ENCODE data around the gene HOXB4. TPM values are rescaled to one million over a fixed set of nuclear protein-coding genes. Genes with fewer than 3 reads are reported as not detected.

Gene HOXB4
- total RNA-seq, 1 donor from 2014 or later = 0.25 TPM

DNA sequence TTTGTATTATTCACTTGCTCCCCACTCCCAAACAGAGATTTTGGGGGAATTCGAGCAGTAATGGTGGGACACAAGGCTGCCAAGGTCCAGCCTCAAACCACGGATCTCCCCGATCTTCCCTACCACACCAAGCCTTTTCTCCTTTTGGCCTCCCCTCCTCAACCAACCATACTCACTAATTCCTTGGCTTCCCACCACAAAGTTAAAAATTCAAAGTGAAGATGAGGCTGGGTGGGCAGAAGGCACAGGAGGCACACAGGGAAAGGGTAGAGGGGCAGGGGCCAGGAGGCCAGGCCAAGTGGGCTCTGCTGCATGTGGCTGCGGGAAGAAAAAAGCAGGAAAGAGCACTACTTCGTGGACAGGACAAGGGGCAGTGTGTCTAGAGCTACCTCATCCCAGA is 15.2 kb downstream of the HOXB4 start:
- TF ChIP-seq, protein P1, sequence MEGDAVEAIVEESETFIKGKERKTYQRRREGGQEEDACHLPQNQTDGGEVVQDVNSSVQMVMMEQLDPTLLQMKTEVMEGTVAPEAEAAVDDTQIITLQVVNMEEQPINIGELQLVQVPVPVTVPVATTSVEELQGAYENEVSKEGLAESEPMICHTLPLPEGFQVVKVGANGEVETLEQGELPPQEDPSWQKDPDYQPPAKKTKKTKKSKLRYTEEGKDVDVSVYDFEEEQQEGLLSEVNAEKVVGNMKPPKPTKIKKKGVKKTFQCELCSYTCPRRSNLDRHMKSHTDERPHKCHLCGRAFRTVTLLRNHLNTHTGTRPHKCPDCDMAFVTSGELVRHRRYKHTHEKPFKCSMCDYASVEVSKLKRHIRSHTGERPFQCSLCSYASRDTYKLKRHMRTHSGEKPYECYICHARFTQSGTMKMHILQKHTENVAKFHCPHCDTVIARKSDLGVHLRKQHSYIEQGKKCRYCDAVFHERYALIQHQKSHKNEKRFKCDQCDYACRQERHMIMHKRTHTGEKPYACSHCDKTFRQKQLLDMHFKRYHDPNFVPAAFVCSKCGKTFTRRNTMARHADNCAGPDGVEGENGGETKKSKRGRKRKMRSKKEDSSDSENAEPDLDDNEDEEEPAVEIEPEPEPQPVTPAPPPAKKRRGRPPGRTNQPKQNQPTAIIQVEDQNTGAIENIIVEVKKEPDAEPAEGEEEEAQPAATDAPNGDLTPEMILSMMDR (IDR thresholded peaks at IDR 0.05; ENCODE audit: borderline replicate concordance) = no peak
- no peak overlapping the region for H3K27ac ChIP-seq (replicated peaks)
- no peaks in the 10 kb centered on the region for H3K36me3 ChIP-seq
- peaks cover 99% of the 10 kb centered on the region for H3K27me3 ChIP-seq (ENCODE audit: low read depth)
- no peak overlapping the region for H3K4me3 ChIP-seq
- H3K9me3 ChIP-seq (replicated peaks) = no peaks in the 10 kb centered on the region
- intact Hi-C loops (cut with micrococcal nuclease) = no loop called here
- no peak for DNase-seq
- peaks cover 20% of the 10 kb centered on the region for H3K4me1 ChIP-seq

DNA sequence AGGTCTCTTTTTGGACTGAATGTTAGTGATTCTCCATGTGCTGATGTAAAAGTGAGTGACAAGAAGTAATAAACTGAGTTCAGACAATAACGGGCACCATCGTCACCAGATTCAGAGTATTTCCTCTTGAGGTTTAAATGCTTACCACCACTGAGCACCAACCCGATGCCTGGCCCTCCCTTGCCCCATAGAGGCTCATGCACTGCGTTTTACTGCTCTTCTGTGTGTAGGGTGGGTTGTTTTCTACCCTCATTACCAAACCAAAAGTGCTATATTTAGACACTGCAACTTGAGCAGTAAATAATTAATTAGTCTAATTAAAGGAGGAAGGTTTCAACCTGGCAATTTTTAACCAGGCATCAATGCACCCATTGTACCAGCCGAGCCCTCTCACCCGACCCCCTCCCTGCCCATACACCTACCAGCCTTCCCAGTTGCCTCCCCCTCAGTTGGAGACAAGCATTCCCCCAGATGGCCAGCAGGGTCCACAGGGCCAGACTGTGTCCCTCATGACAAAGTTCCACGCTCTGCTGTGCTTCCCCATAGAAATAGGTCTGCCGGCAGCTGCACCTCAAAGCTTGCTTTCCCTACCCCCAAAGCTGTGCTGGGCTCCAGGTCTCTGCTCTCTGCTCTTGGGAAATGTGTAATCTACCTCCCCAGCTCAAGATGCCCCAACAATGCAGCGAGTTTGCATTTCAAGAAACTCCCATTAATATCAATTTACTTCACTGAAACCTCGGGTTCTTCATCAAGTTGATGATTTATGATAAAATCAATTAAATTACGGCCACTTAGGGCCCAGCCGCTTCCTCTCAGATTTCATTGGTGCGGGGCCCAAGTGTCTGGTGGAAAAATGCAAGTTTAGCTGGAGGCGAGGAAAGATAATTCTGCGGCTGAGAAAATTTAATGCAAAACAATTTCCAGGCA is 16.0 kb downstream of the HOXB4 start:
- peaks cover 99% of the 10 kb centered on the region for H3K27me3 ChIP-seq (ENCODE audit: low read depth)
- no peak for DNase-seq
- H3K27ac ChIP-seq (replicated peaks) = no peak overlapping the region
- no peaks in the 10 kb centered on the region for H3K36me3 ChIP-seq
- H3K4me3 ChIP-seq = no peak overlapping the region
- intact Hi-C loops (cut with micrococcal nuclease) = no loop called here
- no peaks in the 10 kb centered on the region for H3K9me3 ChIP-seq (replicated peaks)
- H3K4me1 ChIP-seq = peaks cover 20% of the 10 kb centered on the region
- TF ChIP-seq, protein P1 (IDR thresholded peaks at IDR 0.05; ENCODE audit: borderline replicate concordance) = peak; percentile 8

DNA sequence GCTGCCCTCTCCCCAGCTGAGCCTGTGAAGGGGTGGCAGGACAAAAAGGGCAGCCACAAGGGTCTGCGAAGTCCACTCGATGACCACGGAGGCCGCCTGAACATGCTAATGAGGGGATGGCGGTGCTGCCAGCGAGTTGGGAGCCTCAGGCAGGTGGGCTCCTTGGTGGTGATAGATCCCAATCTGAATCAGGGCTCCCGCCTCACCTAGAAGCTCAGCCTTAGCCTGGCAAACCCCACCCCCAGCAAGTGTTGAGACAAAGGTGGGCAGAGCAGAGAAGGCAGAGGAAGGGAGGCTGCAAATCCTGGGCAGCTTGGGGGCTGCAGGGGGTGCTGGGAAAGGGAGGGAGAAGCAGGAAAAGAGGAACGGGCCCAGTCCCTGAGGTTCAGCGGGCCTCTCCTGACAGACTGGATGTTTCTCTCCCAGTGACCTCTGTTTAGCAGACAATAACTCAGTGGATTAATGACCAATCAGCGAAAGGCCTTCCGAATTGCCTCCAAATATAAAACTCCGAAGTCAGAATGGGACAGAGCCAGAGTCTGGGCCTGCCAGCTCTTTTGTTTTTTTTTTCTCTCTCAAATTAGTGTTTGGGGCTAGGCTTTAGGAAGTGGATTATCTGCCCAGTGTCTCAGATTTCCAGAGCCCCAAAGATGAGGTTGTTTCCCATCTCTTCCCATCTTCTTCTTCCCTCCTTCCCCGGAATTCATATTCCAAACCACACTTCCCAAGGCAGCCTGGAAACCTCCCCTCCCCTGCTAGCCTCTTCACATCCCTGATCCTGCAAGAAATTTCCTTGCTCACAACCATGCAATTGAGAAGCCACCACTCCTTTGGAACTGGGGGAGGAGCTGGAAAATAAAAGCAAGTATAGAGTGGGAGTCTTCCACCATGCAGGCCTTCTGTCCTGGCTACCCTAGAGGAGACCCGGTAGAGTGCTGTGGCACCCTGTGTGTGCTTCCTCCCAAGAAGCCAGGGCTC is 18.0 kb downstream of the HOXB4 start:
- Histone ChIP-seq H3K4me3 (no peak overlapping the region), H3K27me3 (ENCODE audit: low read depth) (peaks cover 99% of the 10 kb centered on the region), H3K27ac (replicated peaks) (no peak overlapping the region), H3K36me3 (no peaks in the 10 kb centered on the region), H3K4me1 (peaks cover 20% of the 10 kb centered on the region), H3K9me3 (replicated peaks) (no peaks in the 10 kb centered on the region)
- TF ChIP-seq, protein P1 (IDR thresholded peaks at IDR 0.05; ENCODE audit: borderline replicate concordance) = no peak
- DNase-seq = no peak
- intact Hi-C loops (cut with micrococcal nuclease) = no loop called here

DNA sequence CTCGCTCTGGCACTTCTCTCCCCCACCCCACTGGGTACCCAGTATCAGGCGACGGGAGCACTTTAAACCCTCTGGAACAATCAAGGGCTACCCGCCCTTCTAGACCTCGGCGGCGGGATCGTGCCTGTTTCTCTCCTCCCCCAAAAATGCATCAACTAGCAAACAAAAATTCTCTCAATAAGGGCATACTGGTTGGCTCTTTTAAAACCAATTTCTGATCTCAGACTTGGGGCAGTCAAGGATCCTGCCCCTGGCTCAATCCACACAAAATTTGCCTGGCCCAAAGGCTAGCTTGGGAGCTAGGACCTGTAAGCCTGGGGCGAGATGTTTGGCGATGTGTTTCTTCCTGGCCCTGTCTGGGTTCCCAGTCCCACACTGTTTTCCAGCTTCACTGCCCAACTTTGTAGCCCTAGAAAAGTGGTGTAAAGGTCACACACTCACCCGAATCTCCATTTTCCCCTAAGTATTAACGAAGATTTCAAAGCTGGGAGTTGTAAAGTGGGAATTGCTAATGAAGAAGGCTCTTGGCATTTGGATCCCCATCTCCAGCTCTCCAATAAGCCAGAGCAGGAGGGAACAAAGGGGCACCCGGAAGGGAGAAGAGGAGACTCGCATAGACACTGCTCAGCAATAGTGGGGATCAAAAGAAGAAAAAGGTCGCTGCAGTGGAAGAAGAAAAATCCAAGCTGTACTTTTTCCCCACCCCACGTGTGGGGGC is 18.9 kb downstream of the HOXB4 start:
- H3K4me3 ChIP-seq = no peak overlapping the region
- no peak overlapping the region for H3K27ac ChIP-seq (replicated peaks)

More for the DNA sequence above, 18.9 kb downstream of the HOXB4 start:
- DNase-seq = no peak
- H3K27me3 ChIP-seq (ENCODE audit: low read depth) = peaks cover 99% of the 10 kb centered on the region
- H3K9me3 ChIP-seq (replicated peaks) = no peaks in the 10 kb centered on the region
- peaks cover 22% of the 10 kb centered on the region for H3K4me1 ChIP-seq
- intact Hi-C loops (cut with micrococcal nuclease) = no loop called here
- TF ChIP-seq, protein P1 (IDR thresholded peaks at IDR 0.05; ENCODE audit: borderline replicate concordance) = no peak
- H3K36me3 ChIP-seq = no peaks in the 10 kb centered on the region
